Loucy (cell line): ENCODE data around the gene ZFP36L2.

Source experiments
- EZH2phosphoT487 ChIP-seq: fragments of 200-600 bp; IDR thresholded peaks from 2 replicates; pipeline ENCODE4 v1.6.1; 2018; ENCODE audit warnings: antibody characterized with exemption, mild to moderate bottlenecking, moderate library complexity, borderline replicate concordance
- TF ChIP-seq, protein P1 (sequence below): fragments of 200-600 bp; sonication (generic); conservative IDR thresholded peaks from 2 replicates; pipeline ENCODE4 v1.5.1; 2014; ENCODE audit warnings: mild to moderate bottlenecking, antibody characterized with exemption, low read length

DNA sequence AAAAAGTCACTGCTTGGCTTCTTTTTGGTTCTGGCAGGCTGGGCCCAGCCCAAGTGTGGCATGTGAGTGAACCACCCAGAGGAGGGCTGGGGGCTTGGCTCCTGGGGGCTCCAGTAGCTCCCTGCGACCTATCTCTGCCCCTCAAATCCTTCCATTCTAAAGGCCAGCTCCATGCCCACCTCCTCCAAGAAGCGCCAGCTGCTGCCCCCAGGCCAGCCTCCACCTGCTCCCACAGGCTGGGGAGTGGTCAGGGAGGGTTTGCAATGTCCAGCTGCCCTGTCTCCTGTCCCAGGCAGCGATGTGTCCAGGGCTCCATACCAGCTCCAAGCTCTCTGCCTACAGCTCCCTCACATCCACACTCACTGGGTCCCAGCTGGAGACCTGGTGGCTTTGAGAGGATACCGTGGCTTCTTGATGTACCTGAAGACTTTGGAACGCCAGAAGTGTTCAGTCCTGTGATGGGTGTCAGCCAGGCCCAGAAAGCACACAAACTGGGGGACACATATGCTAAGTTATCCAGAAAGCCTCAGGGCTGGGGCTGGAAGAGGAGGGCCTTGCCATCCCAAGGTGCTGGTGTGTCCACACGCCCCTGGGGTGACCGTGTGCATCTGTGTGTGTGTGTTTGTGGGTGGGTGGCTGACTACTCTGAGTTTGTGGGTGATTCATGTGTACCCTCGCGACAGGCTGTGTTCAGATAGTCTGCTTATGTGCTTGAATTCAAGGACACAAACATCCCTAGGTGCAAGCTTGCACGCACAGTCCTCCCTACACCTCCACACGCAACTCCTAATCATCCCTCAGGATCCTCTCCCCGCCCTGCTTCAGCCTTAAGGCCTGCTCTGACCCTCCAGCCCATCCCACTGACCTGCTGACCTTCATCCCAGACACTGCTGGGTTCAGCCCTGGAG is 33.4 kb downstream of the ZFP36L2 start:
- TF ChIP-seq, protein P1, sequence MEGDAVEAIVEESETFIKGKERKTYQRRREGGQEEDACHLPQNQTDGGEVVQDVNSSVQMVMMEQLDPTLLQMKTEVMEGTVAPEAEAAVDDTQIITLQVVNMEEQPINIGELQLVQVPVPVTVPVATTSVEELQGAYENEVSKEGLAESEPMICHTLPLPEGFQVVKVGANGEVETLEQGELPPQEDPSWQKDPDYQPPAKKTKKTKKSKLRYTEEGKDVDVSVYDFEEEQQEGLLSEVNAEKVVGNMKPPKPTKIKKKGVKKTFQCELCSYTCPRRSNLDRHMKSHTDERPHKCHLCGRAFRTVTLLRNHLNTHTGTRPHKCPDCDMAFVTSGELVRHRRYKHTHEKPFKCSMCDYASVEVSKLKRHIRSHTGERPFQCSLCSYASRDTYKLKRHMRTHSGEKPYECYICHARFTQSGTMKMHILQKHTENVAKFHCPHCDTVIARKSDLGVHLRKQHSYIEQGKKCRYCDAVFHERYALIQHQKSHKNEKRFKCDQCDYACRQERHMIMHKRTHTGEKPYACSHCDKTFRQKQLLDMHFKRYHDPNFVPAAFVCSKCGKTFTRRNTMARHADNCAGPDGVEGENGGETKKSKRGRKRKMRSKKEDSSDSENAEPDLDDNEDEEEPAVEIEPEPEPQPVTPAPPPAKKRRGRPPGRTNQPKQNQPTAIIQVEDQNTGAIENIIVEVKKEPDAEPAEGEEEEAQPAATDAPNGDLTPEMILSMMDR: no peak
- no peak for TF ChIP-seq EZH2phosphoT487
